NCI-H1092 (cell line): ENCODE measurements around the gene NR0B1.

ENCODE experiments used
- DNase-seq: peaks from one replicate; lab custom pipeline; 2025; lab: John Stamatoyannopoulos, UW

The NR0B1 gene

DNA sequence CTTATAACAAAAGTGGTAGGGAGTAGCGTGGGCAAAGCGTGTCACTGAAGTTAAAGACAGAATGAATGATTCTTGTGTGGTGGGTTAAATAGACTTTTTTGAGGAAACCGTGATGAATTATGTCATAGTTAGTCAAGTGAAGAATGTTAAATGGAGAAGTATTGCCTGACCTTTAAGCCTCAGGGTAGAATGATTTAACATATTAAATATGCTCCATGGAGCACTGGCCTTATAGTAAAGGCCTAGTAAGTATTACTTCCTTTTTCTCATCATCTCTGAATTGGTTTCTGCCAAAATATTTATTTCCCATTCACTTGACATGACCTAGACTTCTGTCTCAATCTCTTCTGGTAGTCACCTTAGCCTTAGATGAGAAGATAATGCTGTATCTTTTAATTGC is 38.6 kb downstream of the NR0B1 start:
- no peak for DNase-seq

DNA sequence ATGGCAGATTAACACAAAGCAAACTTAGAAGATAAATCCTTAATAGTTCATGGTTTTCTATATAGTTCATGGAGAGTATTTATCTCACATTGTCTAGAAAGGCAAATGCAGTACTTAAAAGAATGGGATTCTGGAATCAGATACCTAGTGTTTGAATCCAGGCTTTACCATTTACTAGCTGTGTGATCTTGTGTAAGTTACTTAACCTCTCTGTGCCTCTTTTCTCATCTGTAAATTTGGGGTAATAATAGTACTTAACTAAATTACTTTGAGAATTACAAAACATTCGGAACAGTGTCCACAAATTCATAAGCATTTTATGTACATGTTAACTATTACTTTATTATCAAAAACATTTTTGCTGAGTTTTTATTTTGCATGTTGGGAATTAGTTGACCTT is 46.4 kb downstream of the NR0B1 start:
- DNase-seq, result no peak

DNA sequence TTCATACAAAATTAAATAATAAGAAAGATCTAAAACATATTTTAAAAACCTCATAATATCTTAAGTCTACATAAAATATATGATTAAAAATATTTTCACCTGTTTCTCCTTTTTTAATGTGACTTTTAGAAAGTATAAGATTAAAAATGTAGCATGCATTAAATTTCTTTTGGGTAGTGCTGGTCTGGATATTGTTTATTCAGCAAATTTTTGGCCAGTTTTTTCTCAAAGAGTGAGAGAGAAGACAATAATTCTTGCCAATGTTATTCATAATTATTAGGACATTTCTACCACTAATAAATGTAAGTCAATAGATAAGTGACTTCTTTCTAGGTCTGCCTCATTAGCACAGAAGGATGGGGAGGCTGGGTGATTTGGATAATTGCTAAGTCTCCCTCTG is 48.2 kb downstream of the NR0B1 start:
- no peak for DNase-seq

DNA sequence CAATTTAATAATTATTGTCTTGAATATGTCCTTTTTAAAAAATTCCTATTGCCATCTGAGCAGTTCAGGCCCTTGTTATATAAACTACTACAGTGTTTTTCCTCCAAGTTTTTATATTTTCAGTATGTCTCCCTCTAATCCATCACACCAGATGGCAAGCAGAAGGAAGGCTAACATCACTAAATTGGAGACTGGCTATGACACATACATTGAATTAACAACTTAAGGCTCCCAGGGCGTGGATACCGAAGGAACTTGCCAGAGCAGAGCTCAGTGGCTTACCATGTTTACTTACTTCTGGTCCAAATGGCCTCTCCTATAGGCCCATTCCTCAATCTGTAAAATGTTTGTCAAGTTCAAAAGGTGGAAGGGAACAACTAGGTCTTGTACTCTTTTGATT is 49.3 kb downstream of the NR0B1 start:
- DNase-seq, result no peak
